ENCODE results near the gene ZNF681.
"Not testable (repeated sequence)": the region's sequence is repeated elsewhere in the genome, so short reads cannot be mapped to it uniquely, and the experiment has no call there.

The ZNF681 gene

DNA sequence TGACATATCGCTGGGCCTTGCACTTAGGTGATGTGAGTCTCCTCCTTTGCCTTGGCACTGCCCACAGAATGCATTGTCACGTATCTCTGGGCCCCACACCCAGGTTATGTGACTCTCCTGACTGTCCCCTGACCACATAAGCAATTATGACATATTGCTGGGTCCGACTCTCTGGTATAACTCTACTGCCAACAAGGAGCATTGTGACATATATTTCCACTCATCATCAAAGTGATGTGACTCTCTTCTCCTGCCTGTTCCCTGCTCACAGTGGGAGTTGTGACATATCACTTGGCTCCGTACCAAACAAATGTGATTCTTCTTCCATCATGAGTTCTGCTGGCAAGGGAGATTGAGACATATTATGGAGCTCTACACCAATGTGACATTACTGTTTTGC lies 15.4 kb upstream of the ZNF681 start:
- DNase-seq (ENCODE audit: low read depth): no peak

DNA sequence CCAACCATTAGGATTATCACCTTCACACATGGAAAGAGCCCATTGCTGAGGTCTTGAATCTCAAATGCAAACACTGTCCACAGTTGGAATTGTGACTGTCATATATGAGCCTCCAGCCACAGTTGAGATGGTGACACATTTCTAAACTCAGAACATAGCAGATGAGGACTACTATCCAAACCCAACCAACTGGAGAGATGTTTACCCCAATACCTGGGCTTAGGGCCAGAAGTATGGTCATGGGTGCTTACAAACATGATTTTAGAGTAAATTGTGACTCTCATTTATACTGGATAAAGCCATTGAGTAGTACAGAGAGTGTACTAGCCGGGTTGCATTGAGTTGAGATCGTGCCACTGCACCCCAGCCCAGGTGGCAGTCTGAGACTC lies 14.0 kb upstream of the ZNF681 start:
- no peak for DNase-seq (ENCODE audit: low read depth)

DNA sequence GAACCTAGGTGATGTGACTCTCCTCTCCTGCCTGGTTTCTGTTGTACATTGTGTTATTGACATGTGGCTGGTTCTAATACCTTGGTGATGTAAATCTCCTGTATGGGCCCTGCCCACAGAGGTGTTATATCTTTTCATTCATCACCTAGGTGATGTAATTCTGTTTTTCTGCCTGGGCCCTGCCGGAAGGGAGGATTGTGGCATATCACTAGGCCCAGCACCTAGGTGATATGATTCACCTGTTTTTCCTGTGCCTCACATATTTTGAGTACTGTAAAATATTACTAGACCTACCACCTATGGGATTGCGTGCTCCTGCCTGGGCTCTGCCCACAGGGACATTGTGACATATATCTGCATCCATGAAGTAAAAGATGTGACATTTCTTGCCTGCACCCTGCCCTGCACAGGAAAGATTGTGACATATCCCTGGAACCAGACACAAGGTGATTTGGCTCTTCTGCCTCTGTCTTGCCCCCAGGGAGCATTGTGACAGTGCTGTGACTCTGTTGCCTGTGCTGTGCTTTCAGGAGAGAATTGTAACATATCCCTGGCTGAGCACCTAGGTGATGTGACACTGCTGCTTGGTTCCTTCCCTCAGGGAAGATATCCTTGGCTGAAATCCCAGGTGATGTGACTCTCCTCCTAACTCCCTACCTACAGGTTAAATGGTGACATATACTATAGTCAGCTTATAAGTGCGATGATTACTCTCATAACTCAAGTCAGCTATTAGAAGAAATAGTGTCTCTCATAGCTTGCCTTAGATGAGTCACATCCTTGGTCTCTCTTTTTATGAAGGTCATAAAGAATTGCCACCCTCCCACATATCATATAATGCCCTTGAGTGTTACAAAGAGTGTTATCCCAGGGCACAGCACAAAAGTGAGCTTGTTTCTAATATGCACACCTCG lies 13.3 kb upstream of the ZNF681 start:
- no peak for DNase-seq (ENCODE audit: low read depth)

DNA sequence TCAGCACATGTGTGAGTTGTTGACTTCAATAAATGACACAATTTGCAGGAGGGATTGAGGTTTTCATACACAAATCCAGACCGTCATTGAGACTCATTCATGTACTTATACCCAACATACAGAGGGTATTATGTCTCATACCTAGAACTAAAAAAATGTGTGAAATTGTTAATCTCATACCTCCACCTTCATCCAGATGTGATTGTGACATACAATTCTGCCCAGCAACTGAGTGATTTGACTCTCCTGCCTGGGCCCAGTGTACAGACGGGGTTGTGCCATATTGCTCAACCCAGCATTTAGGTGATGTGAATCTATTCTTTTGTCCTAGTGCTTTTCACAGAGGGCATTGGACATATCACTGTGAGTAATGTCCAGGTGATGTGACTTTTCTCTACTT lies 12.6 kb upstream of the ZNF681 start:
- no peak for DNase-seq (ENCODE audit: low read depth)

DNA sequence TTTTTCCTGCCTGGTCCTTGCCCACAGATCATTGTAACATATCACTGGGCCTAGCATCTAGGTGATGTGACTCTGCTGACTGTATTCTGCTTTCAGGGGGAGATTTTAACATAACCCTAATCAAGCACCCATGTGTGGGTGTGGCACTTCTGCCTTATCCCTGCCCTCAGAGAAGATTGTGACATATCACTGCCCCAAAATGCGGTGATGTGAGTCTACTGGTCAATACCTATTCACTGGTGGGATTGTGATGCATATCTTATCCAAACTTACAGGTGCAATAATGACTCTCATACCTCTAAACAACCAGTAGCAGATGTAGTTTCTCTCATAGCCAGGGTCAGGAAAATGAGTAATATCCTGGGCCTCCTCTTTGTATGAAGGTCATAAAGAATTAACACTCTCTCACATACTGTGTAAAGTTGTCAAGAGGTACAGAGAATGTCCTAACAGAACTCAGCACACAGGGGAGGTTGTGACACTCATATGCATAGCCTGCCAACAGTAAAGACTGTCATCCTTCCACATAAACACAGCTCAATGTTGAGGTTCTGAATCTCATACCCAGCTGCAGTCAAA lies 12.1 kb upstream of the ZNF681 start:
- no peak for DNase-seq (ENCODE audit: low read depth)

DNA sequence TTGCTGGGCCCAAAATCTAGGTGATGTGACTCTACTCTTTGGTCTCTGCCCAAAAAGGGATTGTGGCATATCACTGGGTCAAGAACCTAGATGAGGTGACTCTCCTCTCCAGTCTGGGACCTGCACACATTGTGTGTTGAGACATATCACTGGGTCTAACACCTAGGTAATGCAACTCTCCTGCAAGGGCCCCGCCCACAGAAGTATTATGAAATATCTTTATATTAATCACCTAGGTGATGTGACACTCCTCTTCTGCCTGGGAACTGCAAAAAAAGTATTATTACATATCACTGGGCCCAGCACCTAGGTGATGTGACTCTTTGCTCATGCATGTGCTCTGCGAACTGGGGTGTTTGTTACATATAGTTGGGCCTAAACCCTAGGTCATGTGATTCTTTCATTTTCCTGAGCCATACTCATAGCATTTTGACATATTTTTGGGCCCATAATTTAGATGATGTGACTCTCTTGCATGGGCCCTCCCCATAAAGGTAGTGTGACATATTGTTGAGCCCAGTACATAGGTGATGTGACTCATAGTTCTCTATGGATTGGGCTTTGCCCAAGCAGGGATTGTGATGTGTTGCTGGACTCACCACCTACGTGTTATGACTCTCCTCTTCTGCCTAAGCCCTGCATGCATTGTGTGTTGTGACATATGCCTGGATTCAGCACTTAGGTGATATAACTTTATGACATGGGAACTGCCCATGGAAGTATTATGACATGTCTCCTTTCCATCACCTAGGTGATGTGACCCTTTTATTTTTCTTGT lies 11.2 kb upstream of the ZNF681 start:
- DNase-seq (ENCODE audit: low read depth): no peak

DNA sequence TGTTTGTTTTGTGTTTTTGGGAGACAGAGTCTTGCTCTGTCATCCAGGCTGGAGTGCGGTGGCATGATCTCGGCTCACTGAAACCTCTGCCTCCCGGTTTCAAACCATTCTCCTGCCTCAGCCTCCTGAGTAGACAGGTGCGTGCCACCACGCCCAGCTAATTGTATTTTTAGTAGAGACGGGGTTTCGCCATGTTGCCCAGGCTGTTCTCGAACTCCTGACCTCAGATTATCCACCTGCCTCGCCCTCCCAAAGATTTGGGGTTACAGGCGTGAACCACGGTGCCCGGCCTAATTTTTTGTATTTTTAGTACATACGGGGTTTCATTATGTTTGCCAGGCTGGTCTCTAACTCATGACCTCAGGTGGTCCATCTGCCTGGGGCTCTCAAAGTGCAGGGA lies 8.3 kb upstream of the ZNF681 start:
- no peak for DNase-seq (ENCODE audit: low read depth)

DNA sequence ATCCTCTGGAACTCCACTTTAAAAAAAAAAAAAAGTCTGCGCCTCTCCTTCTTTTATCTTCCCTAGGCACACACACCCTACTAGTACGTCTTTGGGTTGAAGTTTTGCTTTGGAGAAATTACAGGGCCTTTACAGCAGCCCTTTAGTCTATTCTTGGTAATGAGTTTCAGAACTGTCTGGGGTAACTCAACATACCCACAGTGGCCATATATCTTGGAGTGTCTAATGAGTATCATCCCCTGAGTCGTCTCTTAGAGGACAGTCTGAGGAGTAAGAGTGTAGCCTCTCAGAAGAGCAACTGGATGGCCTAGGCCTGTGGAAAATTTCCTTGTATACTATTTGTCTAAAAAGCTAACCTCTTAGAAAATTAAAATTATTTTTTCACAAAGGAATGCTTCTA lies 6.1 kb upstream of the ZNF681 start:
- no peak for DNase-seq (ENCODE audit: low read depth)

DNA sequence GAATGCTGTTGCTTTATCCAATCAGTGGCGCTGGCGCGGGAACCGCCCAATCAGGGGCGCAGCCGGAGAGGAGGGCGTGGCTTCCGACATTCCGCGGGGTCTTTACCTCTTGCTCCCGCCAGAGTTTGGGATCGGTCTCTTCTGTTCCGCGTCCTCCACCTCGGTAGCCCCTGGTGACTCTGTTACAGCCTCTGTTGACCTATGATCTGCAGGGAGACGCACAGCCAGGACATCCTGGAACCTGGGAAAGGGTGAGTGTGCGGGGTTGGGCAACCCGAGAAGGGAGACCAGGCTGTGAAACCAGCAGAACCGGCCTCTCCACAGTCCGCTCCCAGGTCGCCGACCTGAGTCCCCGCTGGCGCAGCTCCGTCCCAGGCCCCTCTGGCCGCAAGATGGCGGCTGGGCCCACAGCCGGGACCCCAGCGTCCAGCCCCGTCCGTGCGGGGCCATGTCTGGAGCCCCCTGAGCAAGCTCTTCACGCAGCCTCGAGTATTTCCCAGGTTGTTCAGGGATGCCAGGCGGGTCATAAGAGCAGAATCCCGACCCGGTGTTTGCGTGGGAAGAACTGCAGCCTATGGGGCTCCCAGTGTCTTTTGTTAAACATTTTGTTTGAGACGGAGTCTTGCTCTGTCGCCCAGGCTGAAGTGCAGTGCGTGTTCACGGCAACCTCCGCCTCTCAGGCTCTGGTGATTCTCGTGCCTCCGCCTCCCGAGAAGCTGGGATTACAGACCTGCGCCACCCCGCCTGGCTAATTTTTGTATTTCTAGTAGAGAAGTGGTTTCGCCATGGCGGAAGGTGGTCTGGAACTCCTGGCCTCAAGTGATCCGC lies 4.4 kb upstream of the ZNF681 start:
- DNase-seq (ENCODE audit: low read depth): peak; percentile 70

DNA sequence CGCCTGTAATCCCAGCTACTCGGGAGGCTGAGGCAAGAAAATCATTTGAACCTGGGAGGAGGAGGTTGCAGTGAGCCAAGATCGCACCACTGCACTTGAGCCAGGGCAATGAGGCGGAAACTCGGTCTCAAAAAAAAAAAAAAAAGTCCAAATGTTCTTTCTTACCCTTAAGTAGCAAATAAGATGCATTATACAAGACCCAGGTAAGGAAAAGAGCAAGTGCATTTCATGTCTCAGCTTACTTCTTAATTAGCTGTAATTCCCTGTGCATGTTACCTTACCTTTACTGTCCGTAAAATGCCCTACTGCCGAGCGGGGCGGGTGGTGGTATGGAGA lies 3.8 kb upstream of the ZNF681 start:
- no peak for DNase-seq (ENCODE audit: low read depth)

DNA sequence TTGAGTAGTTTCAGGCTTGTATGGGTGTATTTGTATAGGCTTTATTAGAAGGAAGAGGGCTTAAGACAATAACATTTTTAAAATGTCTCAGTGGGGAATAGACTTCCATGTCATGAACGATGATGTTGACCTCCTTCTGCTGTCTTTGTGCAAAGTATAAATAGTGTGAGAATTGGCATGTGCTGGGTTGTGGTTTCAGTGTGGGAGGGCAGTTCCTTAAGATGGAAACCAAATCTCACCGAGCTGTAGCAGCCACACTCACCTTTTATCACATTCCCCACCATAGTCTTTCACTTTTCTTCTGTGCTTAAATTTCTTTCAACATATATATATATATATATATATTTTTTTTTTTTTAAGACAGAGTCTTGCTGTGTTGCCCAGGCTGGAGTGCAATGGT lies 1.6 kb upstream of the ZNF681 start:
- DNase-seq (ENCODE audit: low read depth): not testable (repeated sequence)

DNA sequence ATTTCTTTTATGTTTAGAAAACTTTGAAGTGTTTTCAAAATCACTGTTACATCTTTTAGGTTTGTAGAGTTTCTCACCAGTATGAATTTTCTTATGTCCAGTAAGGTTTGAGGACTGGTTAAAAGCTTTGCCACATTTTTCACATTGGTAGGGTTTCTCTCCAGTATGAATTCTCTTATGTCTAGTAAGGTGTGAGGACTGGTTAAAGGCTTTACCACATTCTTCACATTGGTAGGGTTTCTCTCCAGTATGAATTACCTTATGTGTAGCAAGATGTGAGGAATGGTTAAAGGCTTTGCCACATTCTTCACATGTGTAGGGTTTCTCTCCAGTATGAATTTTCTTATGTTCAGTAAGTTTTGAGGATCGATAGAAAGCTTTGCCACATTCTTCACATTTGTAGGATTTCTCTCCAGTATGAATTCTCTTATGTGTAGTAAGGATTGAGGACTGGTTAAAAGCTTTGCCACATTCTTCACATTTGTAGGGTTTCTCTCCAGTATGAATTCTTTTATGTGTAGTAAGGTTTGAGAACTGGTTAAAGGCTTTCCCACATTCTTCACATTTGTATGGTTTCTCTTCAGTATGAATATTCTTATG lies 15.0 kb downstream of the ZNF681 start:
- DNase-seq (ENCODE audit: low read depth): not testable (repeated sequence)

DNA sequence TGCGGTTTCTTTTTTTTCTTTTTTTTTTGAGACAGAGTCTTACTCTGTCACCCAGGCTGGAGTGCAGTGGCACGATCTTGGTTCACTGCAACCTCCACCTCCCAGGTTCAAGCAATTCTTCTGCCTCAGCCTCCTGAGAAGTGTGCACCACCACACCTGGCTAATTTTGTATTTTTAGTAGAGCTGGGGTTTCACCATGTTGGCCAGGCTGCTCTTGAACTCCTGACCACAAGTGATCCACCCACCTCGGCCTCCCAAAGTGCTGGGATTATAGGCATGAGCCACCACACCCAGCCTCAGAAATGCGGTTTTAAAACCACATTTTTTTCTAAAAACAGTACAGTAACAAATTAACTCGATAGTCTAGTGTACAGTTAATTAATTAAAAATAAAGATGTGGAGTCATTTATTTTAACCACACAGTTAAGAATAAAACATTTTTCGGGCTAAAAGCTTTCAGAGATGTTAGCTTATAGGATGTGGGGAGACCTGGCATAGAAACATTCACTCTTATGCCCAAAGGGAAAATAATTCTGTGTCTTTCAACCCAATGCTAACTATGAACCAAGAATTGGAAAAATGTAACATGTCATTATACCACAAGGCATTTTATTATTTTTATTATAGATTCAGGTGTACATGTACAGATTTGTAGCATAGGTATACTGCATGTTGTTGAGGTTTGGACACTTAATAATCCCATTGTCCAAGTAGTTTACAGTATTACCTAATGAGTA lies 27.8 kb downstream of the ZNF681 start:
- not testable (repeated sequence) for DNase-seq (ENCODE audit: low read depth)

DNA sequence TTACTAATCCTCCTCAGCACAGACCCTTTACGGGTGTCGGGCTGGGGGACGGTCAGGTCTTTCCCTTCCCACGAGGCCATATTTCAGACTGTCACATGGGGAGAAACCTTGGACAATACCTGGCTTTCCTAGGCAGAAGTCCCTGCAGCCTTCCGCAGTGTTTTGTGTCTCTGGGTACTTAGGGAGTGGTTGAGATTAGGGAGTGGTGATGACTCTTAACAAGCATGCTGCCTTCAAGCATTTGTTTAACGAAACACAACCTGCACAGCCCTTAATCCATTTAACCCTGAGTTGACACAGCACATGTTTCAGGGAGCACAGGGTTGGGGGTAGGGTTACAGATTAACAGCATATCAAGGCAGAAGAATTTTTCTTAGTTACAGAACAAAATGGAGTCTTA lies 34.5 kb downstream of the ZNF681 start:
- DNase-seq (ENCODE audit: low read depth): not testable (repeated sequence)

DNA sequence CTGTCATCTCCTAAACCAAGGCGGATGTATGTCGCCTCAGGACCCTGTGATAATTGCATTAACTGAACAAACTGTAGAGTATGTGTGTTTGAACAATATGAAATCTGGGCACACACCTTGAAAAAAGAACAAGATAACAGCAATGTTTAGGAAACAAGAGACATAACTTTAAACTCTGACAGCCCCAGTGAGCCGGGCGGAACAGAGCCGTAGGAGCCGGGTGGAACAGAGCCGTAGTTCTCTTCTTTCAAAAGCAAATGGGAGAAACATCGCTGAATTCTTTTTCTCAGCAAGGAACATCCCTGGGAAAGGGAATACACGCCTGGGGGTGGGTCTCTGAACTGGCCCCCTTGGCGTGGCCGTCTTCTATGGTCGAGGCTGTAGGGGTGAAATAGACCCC lies 39.9 kb downstream of the ZNF681 start:
- DNase-seq (ENCODE audit: low read depth): no peak

DNA sequence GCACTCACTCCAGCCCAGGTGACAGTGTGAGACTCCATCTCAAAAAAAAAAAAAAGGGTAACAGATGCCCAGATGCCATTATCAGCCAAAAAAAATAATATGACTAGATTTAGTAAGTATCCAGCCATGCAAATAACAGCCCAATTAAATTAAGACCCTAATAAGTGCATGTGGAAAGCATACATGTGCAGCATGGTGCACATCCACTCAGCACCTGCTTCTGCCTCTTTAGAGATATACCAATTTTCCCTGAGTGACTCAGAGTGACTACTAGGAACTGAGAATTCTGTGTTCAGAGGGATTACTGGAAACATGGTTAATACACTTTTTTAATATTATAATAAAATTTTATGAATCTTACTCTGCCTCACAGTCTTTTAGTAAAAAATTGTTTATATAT lies 41.9 kb downstream of the ZNF681 start:
- DNase-seq (ENCODE audit: low read depth): no peak

DNA sequence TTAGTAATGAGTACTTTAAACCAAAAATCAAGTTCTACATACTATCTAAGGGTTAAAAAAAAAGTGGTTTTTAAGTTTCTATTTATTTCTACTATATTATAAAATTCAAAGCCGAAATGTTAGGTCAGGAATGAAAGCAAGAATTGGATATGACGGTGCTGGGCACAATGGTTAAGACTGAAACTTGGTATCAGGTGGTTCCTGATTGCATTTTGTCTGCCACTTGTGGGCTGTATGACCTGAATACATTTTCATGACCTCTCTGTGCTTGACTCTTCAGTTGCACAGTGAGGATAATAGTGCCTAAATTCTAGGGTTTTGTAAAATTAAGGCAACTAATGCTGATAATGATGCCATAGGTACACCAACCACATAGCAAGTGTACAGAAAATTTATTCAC lies 49.3 kb downstream of the ZNF681 start:
- no peak for DNase-seq (ENCODE audit: low read depth)

DNA sequence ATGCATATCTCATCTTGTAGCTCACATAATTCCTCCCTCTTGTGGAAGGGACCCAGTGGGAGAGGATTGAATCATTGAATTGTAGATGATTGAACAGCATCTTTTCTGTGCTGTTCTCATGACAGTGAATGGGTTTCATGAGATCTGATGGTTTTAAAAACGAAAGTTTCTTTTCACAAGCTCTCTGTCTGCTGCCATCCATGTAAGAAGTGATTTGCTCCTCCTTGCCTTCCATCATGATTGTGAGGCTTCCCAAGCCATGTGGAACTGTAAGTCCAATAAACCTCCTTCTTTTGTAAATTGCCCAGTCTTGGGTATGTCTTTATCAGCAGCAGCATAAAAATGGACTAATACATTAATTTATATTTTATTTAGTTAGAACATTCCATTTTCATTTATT lies 52.0 kb downstream of the ZNF681 start:
- no peak for DNase-seq (ENCODE audit: low read depth)

DNA sequence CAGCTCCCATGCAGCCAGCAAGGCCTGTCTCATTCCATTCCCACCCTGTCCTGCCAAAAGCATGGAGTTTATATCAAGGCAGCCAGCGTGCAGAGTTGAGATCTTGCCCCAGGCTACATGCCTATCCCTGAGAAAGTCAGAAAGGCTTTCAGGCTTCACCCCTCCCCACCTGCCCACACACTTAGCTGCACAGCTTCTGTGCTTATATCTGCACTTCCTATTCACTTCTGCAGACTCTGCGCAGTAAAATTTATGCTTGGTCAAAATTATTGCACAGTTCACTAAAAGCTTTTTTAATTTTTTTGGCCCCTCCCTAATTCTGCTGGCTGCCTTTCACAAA lies 59.2 kb downstream of the ZNF681 start:
- no peak for DNase-seq (ENCODE audit: low read depth)

DNA sequence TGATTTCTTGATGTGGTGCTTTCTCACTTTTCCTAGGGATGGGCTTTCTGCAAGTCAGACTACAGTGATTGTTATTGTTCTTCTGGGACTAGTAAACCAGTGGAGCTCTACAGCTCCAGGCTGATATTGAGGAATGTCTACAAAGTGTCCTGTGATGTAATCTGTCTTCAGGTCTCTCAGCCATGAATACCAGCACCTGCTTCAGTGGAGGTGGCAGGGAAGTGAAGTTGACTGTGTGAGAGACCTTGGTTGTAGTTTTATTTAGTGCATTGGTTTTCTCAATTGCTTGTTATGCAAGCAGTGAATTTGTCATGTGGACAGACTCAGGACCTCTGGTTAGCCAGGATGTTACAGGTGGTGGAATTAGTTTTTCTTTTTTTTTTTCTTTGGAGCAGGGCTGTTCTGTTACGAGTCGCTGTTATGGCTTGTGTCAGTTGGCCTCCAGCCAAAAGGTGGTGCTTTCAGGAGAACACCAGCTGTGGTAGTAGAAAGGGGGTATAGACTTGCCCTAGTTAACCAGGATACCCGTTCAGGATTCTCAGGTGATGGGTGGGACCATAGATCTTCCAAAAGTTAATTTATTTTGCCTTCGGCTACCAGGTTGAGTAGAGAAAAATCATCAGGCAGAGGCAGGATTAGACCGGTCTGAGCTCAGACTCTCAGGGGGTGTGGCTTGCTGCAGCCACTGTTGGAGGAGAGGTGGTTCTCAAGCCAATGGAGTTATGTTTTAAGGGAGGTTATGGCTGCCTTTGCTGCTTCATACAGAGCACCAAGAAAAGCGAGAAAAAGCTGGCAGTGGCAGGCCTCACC lies 59.8 kb downstream of the ZNF681 start:
- DNase-seq (ENCODE audit: low read depth): no peak
